ENCODE measurements around the gene ADGRL1. TPM values are rescaled to one million over a fixed set of nuclear protein-coding genes. Genes with fewer than 3 reads are reported as not detected.
"Not testable (repeated sequence)": the region's sequence is repeated elsewhere in the genome, so short reads cannot be mapped to it uniquely, and the experiment has no call there.

Gene ADGRL1
- total RNA-seq, 2 experiments from 2014 or later, result 2.6 to 8.2 TPM

- Histone ChIP-seq H3K4me3 (ENCODE audit: low read depth, low read length, poor library complexity, severe bottlenecking) (no peak overlapping the region), H3K9me2 (ENCODE audit: insufficient read depth, low read length) (no peaks in the 10 kb centered on the region), H3K36me3 (ENCODE audit: insufficient read depth, low read length) (no peaks in the 10 kb centered on the region), H4K20me1 (ENCODE audit: insufficient read depth, low read length) (no peaks in the 10 kb centered on the region), H3K27ac (ENCODE audit: low read depth, low read length, poor library complexity, severe bottlenecking) (no peak overlapping the region), H3K4me2 (ENCODE audit: low read length) (no peak overlapping the region), H2AFZ (ENCODE audit: low read length) (no peak overlapping the region), H3K79me2 (ENCODE audit: insufficient read depth, low read depth, low read length) (no peaks in the 10 kb centered on the region), H3K9me3 (ENCODE audit: low read length) (no peaks in the 10 kb centered on the region), H3K4me1 (ENCODE audit: insufficient read depth, low read length, poor library complexity, severe bottlenecking) (no peaks in the 10 kb centered on the region)
- BruUV-seq (replicated peaks), result no TSS peak
- intact Hi-C loops (cut with micrococcal nuclease; ENCODE audit: unreplicated experiment), result no loop called here
- ChIA-PET CTCF (ENCODE audit: unreplicated experiment) (no interaction called here), POLR2A (no interaction called here)
- TF ChIP-seq, protein P1, sequence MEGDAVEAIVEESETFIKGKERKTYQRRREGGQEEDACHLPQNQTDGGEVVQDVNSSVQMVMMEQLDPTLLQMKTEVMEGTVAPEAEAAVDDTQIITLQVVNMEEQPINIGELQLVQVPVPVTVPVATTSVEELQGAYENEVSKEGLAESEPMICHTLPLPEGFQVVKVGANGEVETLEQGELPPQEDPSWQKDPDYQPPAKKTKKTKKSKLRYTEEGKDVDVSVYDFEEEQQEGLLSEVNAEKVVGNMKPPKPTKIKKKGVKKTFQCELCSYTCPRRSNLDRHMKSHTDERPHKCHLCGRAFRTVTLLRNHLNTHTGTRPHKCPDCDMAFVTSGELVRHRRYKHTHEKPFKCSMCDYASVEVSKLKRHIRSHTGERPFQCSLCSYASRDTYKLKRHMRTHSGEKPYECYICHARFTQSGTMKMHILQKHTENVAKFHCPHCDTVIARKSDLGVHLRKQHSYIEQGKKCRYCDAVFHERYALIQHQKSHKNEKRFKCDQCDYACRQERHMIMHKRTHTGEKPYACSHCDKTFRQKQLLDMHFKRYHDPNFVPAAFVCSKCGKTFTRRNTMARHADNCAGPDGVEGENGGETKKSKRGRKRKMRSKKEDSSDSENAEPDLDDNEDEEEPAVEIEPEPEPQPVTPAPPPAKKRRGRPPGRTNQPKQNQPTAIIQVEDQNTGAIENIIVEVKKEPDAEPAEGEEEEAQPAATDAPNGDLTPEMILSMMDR (conservative IDR thresholded peaks at IDR 0.05; ENCODE audit: low read length), result no peak
- TF ChIP-seq EZH2phosphoT487 (IDR thresholded peaks at IDR 0.05; ENCODE audit: borderline replicate concordance, low read depth, low read length), result no peak
- DNase-seq (ENCODE audit: low spot score), result no peak
Observed at GRCh38 chr19:14214580-14214979, 8.6 kb upstream of the ADGRL1 start.

GRCh38 chr19:14210182-14210581 is 4.2 kb upstream of the ADGRL1 start:
- intact Hi-C loops (cut with micrococcal nuclease; ENCODE audit: unreplicated experiment); BruUV-seq (replicated peaks); H3K4me1 ChIP-seq (ENCODE audit: insufficient read depth, low read length, poor library complexity, severe bottlenecking); H2AFZ ChIP-seq (ENCODE audit: low read length); H3K79me2 ChIP-seq (ENCODE audit: insufficient read depth, low read depth, low read length); POLR2A ChIA-PET; DNase-seq (ENCODE audit: low spot score); H3K4me3 ChIP-seq (ENCODE audit: low read depth, low read length, poor library complexity, severe bottlenecking); H3K27ac ChIP-seq (ENCODE audit: low read depth, low read length, poor library complexity, severe bottlenecking); H3K36me3 ChIP-seq (ENCODE audit: insufficient read depth, low read length); H3K4me2 ChIP-seq (ENCODE audit: low read length); H3K9me3 ChIP-seq (ENCODE audit: low read length); H4K20me1 ChIP-seq (ENCODE audit: insufficient read depth, low read length); H3K9me2 ChIP-seq (ENCODE audit: insufficient read depth, low read length): not testable (repeated sequence)
- CTCF ChIA-PET (ENCODE audit: unreplicated experiment), result interaction anchor here (0.6 kb wide), 1 partner anchor 119 kb away, joined by 3 read pairs; no protein-coding TSS in a partner anchor

GRCh38 chr19:14209401-14209800 is 3.4 kb upstream of the ADGRL1 start:
- H3K27ac ChIP-seq (ENCODE audit: low read depth, low read length, poor library complexity, severe bottlenecking); H4K20me1 ChIP-seq (ENCODE audit: insufficient read depth, low read length); H3K4me1 ChIP-seq (ENCODE audit: insufficient read depth, low read length, poor library complexity, severe bottlenecking); POLR2A ChIA-PET; CTCF ChIA-PET (ENCODE audit: unreplicated experiment); H3K9me2 ChIP-seq (ENCODE audit: insufficient read depth, low read length); H3K79me2 ChIP-seq (ENCODE audit: insufficient read depth, low read depth, low read length); DNase-seq (ENCODE audit: low spot score); H3K9me3 ChIP-seq (ENCODE audit: low read length); H3K4me2 ChIP-seq (ENCODE audit: low read length); BruUV-seq (replicated peaks); H2AFZ ChIP-seq (ENCODE audit: low read length); H3K36me3 ChIP-seq (ENCODE audit: insufficient read depth, low read length); H3K4me3 ChIP-seq (ENCODE audit: low read depth, low read length, poor library complexity, severe bottlenecking): not testable (repeated sequence)
- intact Hi-C loops (cut with micrococcal nuclease; ENCODE audit: unreplicated experiment), result loop anchor here (10.0 kb wide), 1 partner anchor 275 kb away; no protein-coding TSS in a partner anchor

DNA sequence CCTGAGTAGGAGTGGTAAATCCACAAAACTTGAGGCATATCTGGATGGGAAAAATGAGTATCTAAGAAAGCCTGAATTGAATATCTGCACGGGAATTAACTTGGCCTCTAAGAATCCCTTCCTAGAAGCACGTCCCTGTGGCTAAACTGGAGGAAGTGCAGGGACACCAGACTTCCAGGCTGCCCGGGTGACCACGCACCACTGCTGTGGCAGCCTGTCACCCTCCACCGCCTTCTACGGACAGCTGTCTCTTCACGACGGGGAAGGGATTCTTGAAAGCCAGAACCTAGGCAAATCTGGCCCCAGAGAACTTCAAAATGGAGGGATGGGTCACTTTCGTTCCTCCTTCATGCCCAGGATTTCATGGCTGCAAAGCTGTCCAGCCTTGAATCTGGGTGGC is 2.5 kb upstream of the ADGRL1 start:
- intact Hi-C loops (cut with micrococcal nuclease; ENCODE audit: unreplicated experiment), result loop anchor here (10.0 kb wide), 1 partner anchor 276 kb away; no protein-coding TSS in a partner anchor
- H3K4me3 ChIP-seq (ENCODE audit: low read depth, low read length, poor library complexity, severe bottlenecking); H3K4me1 ChIP-seq (ENCODE audit: insufficient read depth, low read length, poor library complexity, severe bottlenecking); H3K9me3 ChIP-seq (ENCODE audit: low read length); CTCF ChIA-PET (ENCODE audit: unreplicated experiment); H2AFZ ChIP-seq (ENCODE audit: low read length); H3K4me2 ChIP-seq (ENCODE audit: low read length); POLR2A ChIA-PET; H3K79me2 ChIP-seq (ENCODE audit: insufficient read depth, low read depth, low read length); BruUV-seq (replicated peaks); H3K27ac ChIP-seq (ENCODE audit: low read depth, low read length, poor library complexity, severe bottlenecking); H3K9me2 ChIP-seq (ENCODE audit: insufficient read depth, low read length); H4K20me1 ChIP-seq (ENCODE audit: insufficient read depth, low read length); H3K36me3 ChIP-seq (ENCODE audit: insufficient read depth, low read length); DNase-seq (ENCODE audit: low spot score): not testable (repeated sequence)

GRCh38 chr19:14207796-14208195 is 1.8 kb upstream of the ADGRL1 start:
- BruUV-seq (replicated peaks); DNase-seq (ENCODE audit: low spot score); H4K20me1 ChIP-seq (ENCODE audit: insufficient read depth, low read length); POLR2A ChIA-PET; CTCF ChIA-PET (ENCODE audit: unreplicated experiment); H3K27ac ChIP-seq (ENCODE audit: low read depth, low read length, poor library complexity, severe bottlenecking); H3K9me3 ChIP-seq (ENCODE audit: low read length); H3K4me1 ChIP-seq (ENCODE audit: insufficient read depth, low read length, poor library complexity, severe bottlenecking); H3K79me2 ChIP-seq (ENCODE audit: insufficient read depth, low read depth, low read length); H3K36me3 ChIP-seq (ENCODE audit: insufficient read depth, low read length); H3K9me2 ChIP-seq (ENCODE audit: insufficient read depth, low read length): not testable (repeated sequence)
- peak overlapping the region; percentile 68 for H3K4me3 ChIP-seq (ENCODE audit: low read depth, low read length, poor library complexity, severe bottlenecking)
- H2AFZ ChIP-seq (ENCODE audit: low read length), result peak overlapping the region; percentile 66
- intact Hi-C loops (cut with micrococcal nuclease; ENCODE audit: unreplicated experiment), result loop anchor here (10.0 kb wide), 1 partner anchor 277 kb away; no protein-coding TSS in a partner anchor
- peak overlapping the region; percentile 63 for H3K4me2 ChIP-seq (ENCODE audit: low read length)

Measured in OCI-LY7 (cell line).